Neural crest cell (in vitro differentiated cells): Measurements from ENCODE around the gene SETX. TPM values are rescaled to one million over a fixed set of nuclear protein-coding genes. Genes with fewer than 3 reads are reported as not detected.
A peak's percentile ranks its signal among the peaks of the same experiment; 100 is the strongest.

Experiments
- DNase-seq: peaks from one replicate; pipeline ENCODE4 v3.0.0; 2021; ENCODE audit warnings: low read depth, mixed read lengths, low spot score
- H3K27ac Mint-ChIP-seq: one replicate; pipeline ENCODE4 v1.8.0; 2021; ENCODE audit warnings: mild to moderate bottlenecking, mixed read lengths; ENCODE audit not compliant: unreplicated experiment
- H3K27me3 Mint-ChIP-seq: 2 replicates; pipeline ENCODE4 v1.8.0; 2021; ENCODE audit warnings: low read depth, mild to moderate bottlenecking, mixed read lengths
- H3K36me3 Mint-ChIP-seq: 2 replicates; pipeline ENCODE4 v1.8.0; 2021; ENCODE audit warnings: low read depth, mild to moderate bottlenecking, mixed read lengths
- H3K4me1 Mint-ChIP-seq: 2 replicates; pipeline ENCODE4 v1.8.0; 2021; ENCODE audit warnings: mixed read lengths
- H3K4me3 Mint-ChIP-seq: one replicate; pipeline ENCODE4 v1.8.0; 2021; ENCODE audit warnings: mild to moderate bottlenecking, mixed read lengths
- H3K9me3 Mint-ChIP-seq: 2 replicates; pipeline ENCODE4 v1.8.0; 2021; ENCODE audit warnings: mixed read lengths
- total RNA-seq: library from RNA; stranded (reverse); gene quantifications from 2 replicates; pipeline ENCODE4 v1.2.1, GENCODE V29; 2021
- TF ChIP-seq, protein P1 (sequence below): fragments of 200-600 bp; sonication (generic); conservative IDR thresholded peaks from 2 replicates; pipeline ENCODE4 v1.5.0; 2021; ENCODE audit warnings: antibody characterized with exemption, mild to moderate bottlenecking

SETX gene
- total RNA-seq, 1 donor from 2014 or later, result 43.0 TPM

- H3K27me3 Mint-ChIP-seq, result no peaks in the 10 kb centered on the region
- no peak overlapping the region for H3K27ac Mint-ChIP-seq
- peaks cover 3% of the 10 kb centered on the region for H3K4me1 Mint-ChIP-seq
- TF ChIP-seq, protein P1, sequence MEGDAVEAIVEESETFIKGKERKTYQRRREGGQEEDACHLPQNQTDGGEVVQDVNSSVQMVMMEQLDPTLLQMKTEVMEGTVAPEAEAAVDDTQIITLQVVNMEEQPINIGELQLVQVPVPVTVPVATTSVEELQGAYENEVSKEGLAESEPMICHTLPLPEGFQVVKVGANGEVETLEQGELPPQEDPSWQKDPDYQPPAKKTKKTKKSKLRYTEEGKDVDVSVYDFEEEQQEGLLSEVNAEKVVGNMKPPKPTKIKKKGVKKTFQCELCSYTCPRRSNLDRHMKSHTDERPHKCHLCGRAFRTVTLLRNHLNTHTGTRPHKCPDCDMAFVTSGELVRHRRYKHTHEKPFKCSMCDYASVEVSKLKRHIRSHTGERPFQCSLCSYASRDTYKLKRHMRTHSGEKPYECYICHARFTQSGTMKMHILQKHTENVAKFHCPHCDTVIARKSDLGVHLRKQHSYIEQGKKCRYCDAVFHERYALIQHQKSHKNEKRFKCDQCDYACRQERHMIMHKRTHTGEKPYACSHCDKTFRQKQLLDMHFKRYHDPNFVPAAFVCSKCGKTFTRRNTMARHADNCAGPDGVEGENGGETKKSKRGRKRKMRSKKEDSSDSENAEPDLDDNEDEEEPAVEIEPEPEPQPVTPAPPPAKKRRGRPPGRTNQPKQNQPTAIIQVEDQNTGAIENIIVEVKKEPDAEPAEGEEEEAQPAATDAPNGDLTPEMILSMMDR, result no peak
- no peaks in the 10 kb centered on the region for H3K9me3 Mint-ChIP-seq
- no peak overlapping the region for H3K4me3 Mint-ChIP-seq
- DNase-seq, result no peak
- H3K36me3 Mint-ChIP-seq, result peaks cover 47% of the 10 kb centered on the region
These were observed 30.4 kb downstream of the SETX start for GRCh38 chr9:132324425-132324824.

GRCh38 chr9:132319421-132320110, 35.2 kb downstream of the SETX start:
- Mint-ChIP-seq H3K27ac (no peak overlapping the region), H3K4me3 (no peak overlapping the region), H3K36me3 (peaks cover 17% of the 10 kb centered on the region), H3K4me1 (peaks cover 4% of the 10 kb centered on the region), H3K9me3 (no peaks in the 10 kb centered on the region), H3K27me3 (no peaks in the 10 kb centered on the region)
- TF ChIP-seq, protein P1, result no peak
- DNase-seq, result no peak

GRCh38 chr9:132312873-132313272, 41.9 kb downstream of the SETX start:
- H3K36me3 Mint-ChIP-seq, result peaks cover 20% of the 10 kb centered on the region

DNA sequence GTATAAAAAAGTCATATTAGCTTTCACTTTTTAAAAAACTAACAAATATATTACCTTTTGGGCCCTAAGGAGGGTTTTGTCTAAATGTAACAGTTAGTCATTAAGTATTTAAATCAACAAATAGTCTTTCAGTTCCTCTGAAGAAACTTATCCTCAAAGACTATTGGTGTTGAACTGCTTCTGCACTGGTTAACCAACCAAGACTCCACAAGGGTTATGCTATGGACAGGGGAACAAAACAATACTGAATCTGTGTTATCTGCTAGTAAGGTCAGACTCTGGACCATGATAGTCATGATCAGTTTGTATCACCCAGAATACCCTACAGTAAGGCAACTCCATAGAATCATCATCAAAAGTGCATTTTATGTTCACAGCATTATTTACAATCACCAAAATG, 42.4 kb downstream of the SETX start:
- H3K36me3 Mint-ChIP-seq, result peaks cover 20% of the 10 kb centered on the region
- no peaks in the 10 kb centered on the region for H3K4me1 Mint-ChIP-seq
- no peak for DNase-seq
- no peaks in the 10 kb centered on the region for H3K27me3 Mint-ChIP-seq
- H3K9me3 Mint-ChIP-seq, result no peaks in the 10 kb centered on the region
- H3K27ac Mint-ChIP-seq, result no peak overlapping the region
- TF ChIP-seq, protein P1, result no peak
- H3K4me3 Mint-ChIP-seq, result no peak overlapping the region

More at GRCh38 chr9:132312873-132313272, 41.9 kb downstream of the SETX start:
- Mint-ChIP-seq H3K27ac (no peak overlapping the region), H3K4me3 (no peak overlapping the region), H3K27me3 (no peaks in the 10 kb centered on the region), H3K4me1 (no peaks in the 10 kb centered on the region), H3K9me3 (no peaks in the 10 kb centered on the region)
- TF ChIP-seq, protein P1, result peak; percentile 53
- DNase-seq, result no peak

DNA sequence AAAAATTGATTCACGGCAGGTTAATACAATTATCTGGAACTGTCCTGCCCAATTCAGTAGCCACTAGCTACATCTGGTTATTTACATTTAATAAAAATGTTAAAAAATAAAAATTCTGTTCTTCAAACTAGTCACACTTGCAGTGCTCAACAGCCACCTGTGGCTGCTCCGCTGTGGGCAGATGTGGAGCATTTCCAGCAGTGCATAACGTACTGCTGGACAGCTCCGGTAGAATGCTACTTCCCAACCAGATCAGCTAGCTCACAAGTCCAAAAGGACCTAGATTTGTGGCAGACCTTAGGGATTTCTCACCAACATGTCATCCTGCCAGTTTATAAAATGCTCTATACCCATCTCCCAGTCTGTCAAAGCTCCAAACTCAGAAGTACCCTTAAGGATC, 42.8 kb downstream of the SETX start:
- TF ChIP-seq, protein P1, result no peak
- H3K4me3 Mint-ChIP-seq, result no peak overlapping the region
- H3K36me3 Mint-ChIP-seq, result peaks cover 20% of the 10 kb centered on the region

More for the DNA sequence above, 42.8 kb downstream of the SETX start:
- H3K4me1 Mint-ChIP-seq, result no peaks in the 10 kb centered on the region
- H3K9me3 Mint-ChIP-seq, result no peaks in the 10 kb centered on the region
- DNase-seq, result no peak
- H3K27me3 Mint-ChIP-seq, result no peaks in the 10 kb centered on the region
- H3K27ac Mint-ChIP-seq, result no peak overlapping the region
